ENCODE data around the gene MTFR1L. TPM values are rescaled to one million over a fixed set of nuclear protein-coding genes. Genes with fewer than 3 reads are reported as not detected.

Gene MTFR1L
- polyA plus RNA-seq, 1 donor (not counting 4 experiments of a cell fraction or from before 2014, with no cell fraction given) = 31.6 TPM

GRCh38 chr1:25861316-25862286 is 41.8 kb downstream of the MTFR1L start:
- H3K9me3 ChIP-seq (ENCODE audit: control insufficient read depth, low read depth, low read length) = no peaks in the 10 kb centered on the region
- DNase-seq (ENCODE audit: low read depth, low spot score) = no peak
- H3K79me2 ChIP-seq (ENCODE audit: control insufficient read depth, insufficient read depth, low read length) = peaks cover 20% of the 10 kb centered on the region
- peaks cover 13% of the 10 kb centered on the region for H3K4me1 ChIP-seq (ENCODE audit: control insufficient read depth, extremely low read depth, insufficient read depth, low read length)
- H3K9ac ChIP-seq (ENCODE audit: control insufficient read depth, extremely low read depth, insufficient read depth, low read length) = no peak overlapping the region
- peaks cover 12 to 16% of the 10 kb centered on the region in 2 experiments for H3K36me3 ChIP-seq (ENCODE audit: control insufficient read depth in 2 of 2, extremely low read depth in 1 of 2, insufficient read depth in 2 of 2, low read length in 2 of 2)
- FAIRE-seq = no peak
- H3K4me2 ChIP-seq (ENCODE audit: control insufficient read depth, extremely low read depth, insufficient read depth, low read depth, low read length) = no peak overlapping the region
- H3K4me3 ChIP-seq (ENCODE audit: control insufficient read depth in 2 of 3, extremely low read depth in 1 of 3, insufficient read depth in 2 of 3, low read depth in 1 of 3, low read length in 3 of 3) = no peak overlapping the region
- dilution Hi-C loops (cut with MboI; ENCODE audit: extremely low pct_ligation_motif_present, low sequenced_read_pairs) = no loop called here
- H3K27ac ChIP-seq (ENCODE audit: control insufficient read depth, insufficient read depth, low read length) = no peak overlapping the region
- no peak overlapping the region for H2AFZ ChIP-seq (ENCODE audit: control insufficient read depth, low read length)
- H3K27me3 ChIP-seq (ENCODE audit: control insufficient read depth, extremely low read depth, insufficient read depth, low read length) = no peaks in the 10 kb centered on the region
- H3K9me1 ChIP-seq (ENCODE audit: control insufficient read depth, extremely low read depth, insufficient read depth, low read length) = no peaks in the 10 kb centered on the region
- TF ChIP-seq CTCF (optimal IDR thresholded peaks at IDR 0.05 in 1 of 3, IDR thresholded peaks at IDR 0.05 in 1 of 3, conservative IDR thresholded peaks at IDR 0.05 in 1 of 3; ENCODE audit: extremely low read depth in 1 of 3, insufficient read depth in 2 of 3, low read length in 3 of 3) (no peak), EZH2 (IDR thresholded peaks at IDR 0.05; ENCODE audit: low read length) (no peak)
- no peaks in the 10 kb centered on the region for H4K20me1 ChIP-seq (ENCODE audit: control insufficient read depth, extremely low read depth, insufficient read depth, low read length)

GRCh38 chr1:25862785-25863485 is 43.2 kb downstream of the MTFR1L start:
- H3K27ac ChIP-seq (ENCODE audit: control insufficient read depth, insufficient read depth, low read length) = no peak overlapping the region
- dilution Hi-C loops (cut with MboI; ENCODE audit: extremely low pct_ligation_motif_present, low sequenced_read_pairs) = no loop called here
- H3K9me1 ChIP-seq (ENCODE audit: control insufficient read depth, extremely low read depth, insufficient read depth, low read length) = no peaks in the 10 kb centered on the region
- peaks cover 11% of the 10 kb centered on the region for H3K79me2 ChIP-seq (ENCODE audit: control insufficient read depth, insufficient read depth, low read length)
- no peaks in the 10 kb centered on the region for H3K9me3 ChIP-seq (ENCODE audit: control insufficient read depth, low read depth, low read length)
- no peak overlapping the region for H2AFZ ChIP-seq (ENCODE audit: control insufficient read depth, low read length)
- TF ChIP-seq EZH2 (IDR thresholded peaks at IDR 0.05; ENCODE audit: low read length) = no peak
- H3K4me1 ChIP-seq (ENCODE audit: control insufficient read depth, extremely low read depth, insufficient read depth, low read length) = peaks cover 13% of the 10 kb centered on the region
- FAIRE-seq = no peak
- no peak for DNase-seq (ENCODE audit: low read depth, low spot score)
- H3K36me3 ChIP-seq (ENCODE audit: control insufficient read depth in 2 of 2, extremely low read depth in 1 of 2, insufficient read depth in 2 of 2, low read length in 2 of 2) = peaks cover 12 to 22% of the 10 kb centered on the region in 2 experiments
- H3K27me3 ChIP-seq (ENCODE audit: control insufficient read depth, extremely low read depth, insufficient read depth, low read length) = no peaks in the 10 kb centered on the region
- no peak overlapping the region for H3K4me3 ChIP-seq (ENCODE audit: control insufficient read depth in 2 of 3, extremely low read depth in 1 of 3, insufficient read depth in 2 of 3, low read depth in 1 of 3, low read length in 3 of 3)
- no peak overlapping the region for H3K4me2 ChIP-seq (ENCODE audit: control insufficient read depth, extremely low read depth, insufficient read depth, low read depth, low read length)
- no peak overlapping the region for H3K9ac ChIP-seq (ENCODE audit: control insufficient read depth, extremely low read depth, insufficient read depth, low read length)
- no peaks in the 10 kb centered on the region for H4K20me1 ChIP-seq (ENCODE audit: control insufficient read depth, extremely low read depth, insufficient read depth, low read length)
